GM18951 (cell line): ENCODE measurements around the gene KRTAP5-4.
"Not testable (repeated sequence)": the region's sequence is repeated elsewhere in the genome, so short reads cannot be mapped to it uniquely, and the experiment has no call there.

Source experiments
- POLR2A ChIP-seq: IDR thresholded peaks from 4 replicates; pipeline ENCODE4 v1.6.1; 2011; ENCODE audit warnings: mild to moderate bottlenecking; ENCODE audit not compliant: insufficient read length, insufficient read depth; ENCODE audit errors: extremely low read depth
- in situ Hi-C: fragments of 300-500 bp; cut with MboI; formaldehyde crosslinking; loops from one replicate; pipeline ENCODE4 v1.12.0; 2022; ENCODE audit warnings: low sequenced_read_pairs, mixed read lengths, inconsistent platforms; ENCODE audit not compliant: unreplicated experiment

Gene KRTAP5-4

GRCh38 chr11:1650034-1650917 is 28.3 kb upstream of the KRTAP5-4 start:
- no peak for TF ChIP-seq POLR2A
- in situ Hi-C loops = no loop called here

GRCh38 chr11:1648653-1649420 is 26.9 kb upstream of the KRTAP5-4 start:
- in situ Hi-C loops = no loop called here
- TF ChIP-seq POLR2A = no peak

GRCh38 chr11:1647901-1648652 is 26.1 kb upstream of the KRTAP5-4 start:
- TF ChIP-seq POLR2A = no peak
- in situ Hi-C loops = no loop called here

GRCh38 chr11:1646540-1646939 is 24.6 kb upstream of the KRTAP5-4 start:
- in situ Hi-C loops = not testable (repeated sequence)

- in situ Hi-C loops = no loop called here
- TF ChIP-seq POLR2A = no peak
Observed at GRCh38 chr11:1645357-1645821, 23.5 kb upstream of the KRTAP5-4 start.

- no peak for TF ChIP-seq POLR2A
- in situ Hi-C loops = no loop called here
Observed at GRCh38 chr11:1644601-1645356, 22.8 kb upstream of the KRTAP5-4 start.

GRCh38 chr11:1643146-1643690 is 21.3 kb upstream of the KRTAP5-4 start:
- in situ Hi-C loops = no loop called here

GRCh38 chr11:1642288-1643145 is 20.6 kb upstream of the KRTAP5-4 start:
- in situ Hi-C loops = no loop called here
- no peak for TF ChIP-seq POLR2A

More at GRCh38 chr11:1643146-1643690, 21.3 kb upstream of the KRTAP5-4 start:
- no peak for TF ChIP-seq POLR2A

GRCh38 chr11:1641096-1641495 is 19.2 kb upstream of the KRTAP5-4 start:
- in situ Hi-C loops = no loop called here
- no peak for TF ChIP-seq POLR2A

GRCh38 chr11:1640076-1640946 is 18.4 kb upstream of the KRTAP5-4 start:
- in situ Hi-C loops = no loop called here

GRCh38 chr11:1639666-1640065 is 17.7 kb upstream of the KRTAP5-4 start:
- TF ChIP-seq POLR2A = no peak
- in situ Hi-C loops = no loop called here

More at GRCh38 chr11:1640076-1640946, 18.4 kb upstream of the KRTAP5-4 start:
- no peak for TF ChIP-seq POLR2A
